DOHH2 (cell line): ENCODE measurements around the gene SLC2A10.

ENCODE experiments used
- H3F3A ChIP-seq: fragments of 200-600 bp; sonication (generic), shearing (Covaris generic); 2 replicates; pipeline ENCODE4 v1.6.0; 2016; ENCODE audit warnings: antibody characterized with exemption, mild to moderate bottlenecking; ENCODE audit not compliant: control insufficient read depth, insufficient read depth
- H3K27ac ChIP-seq: fragments of 200-600 bp; sonication (generic); 2 replicates; pipeline ENCODE4 v1.5.1; 2014; ENCODE audit warnings: low read depth, mild to moderate bottlenecking, low read length, moderate library complexity
- H3K27me3 ChIP-seq: fragments of 200-600 bp; sonication (generic); 2 replicates; pipeline ENCODE4 v1.6.1; 2014; ENCODE audit warnings: mild to moderate bottlenecking, low read length, mixed read lengths; ENCODE audit not compliant: control insufficient read depth
- H3K36me3 ChIP-seq: fragments of 200-600 bp; sonication (generic); 2 replicates; pipeline ENCODE4 v1.6.1; 2014; ENCODE audit warnings: mild to moderate bottlenecking, low read length, moderate library complexity, mixed read lengths; ENCODE audit not compliant: control insufficient read depth
- H3K4me1 ChIP-seq: fragments of 200-600 bp; sonication (generic); 2 replicates; pipeline ENCODE4 v1.6.1; 2014; ENCODE audit warnings: mild to moderate bottlenecking, low read length, mixed read lengths; ENCODE audit not compliant: control insufficient read depth
- H3K4me2 ChIP-seq: fragments of 200-600 bp; sonication (generic); 2 replicates; pipeline ENCODE4 v1.6.0; 2014; ENCODE audit warnings: mild to moderate bottlenecking, low read length, moderate library complexity
- H3K4me3 ChIP-seq: fragments of 200-600 bp; sonication (generic); 2 replicates; pipeline ENCODE4 v1.5.1; 2014; ENCODE audit warnings: mild to moderate bottlenecking, low read length, mixed read lengths
- H3K79me2 ChIP-seq: fragments of 200-600 bp; sonication (generic); 2 replicates; pipeline ENCODE4 v1.6.1; 2014; ENCODE audit warnings: mild to moderate bottlenecking, low read length, mixed read lengths; ENCODE audit not compliant: control insufficient read depth
- H3K9me2 ChIP-seq: fragments of 200-600 bp; sonication (generic); replicated peaks from 2 replicates; pipeline ENCODE4 v1.6.1; 2014; ENCODE audit warnings: mild to moderate bottlenecking, low read length, mixed read lengths; ENCODE audit not compliant: control insufficient read depth
- H3K9me3 ChIP-seq: fragments of 200-600 bp; sonication (generic); 2 replicates; pipeline ENCODE4 v1.6.1; 2014; ENCODE audit warnings: antibody characterized with exemption, low read length, mixed read lengths; ENCODE audit not compliant: control insufficient read depth, insufficient read depth
- H4K20me1 ChIP-seq: fragments of 200-600 bp; sonication (generic); 2 replicates; pipeline ENCODE4 v1.6.0; 2014; ENCODE audit warnings: low read depth, mild to moderate bottlenecking, antibody characterized with exemption, low read length, moderate library complexity; ENCODE audit not compliant: control insufficient read depth, insufficient read depth
- EZH2phosphoT487 ChIP-seq: fragments of 200-600 bp; sonication (generic); IDR thresholded peaks from 2 replicates; pipeline ENCODE4 v1.6.1; 2017; ENCODE audit warnings: borderline replicate concordance, mild to moderate bottlenecking, antibody characterized with exemption, low read length, moderate library complexity, mixed read lengths
- TF ChIP-seq, protein P1 (sequence below): fragments of 200-600 bp; sonication (generic); IDR thresholded peaks from one replicate; pipeline ENCODE4 v1.5.1; 2014; ENCODE audit warnings: antibody characterized with exemption, mild to moderate bottlenecking, low read depth, low read length; ENCODE audit not compliant: poor library complexity, severe bottlenecking

The SLC2A10 gene

DNA sequence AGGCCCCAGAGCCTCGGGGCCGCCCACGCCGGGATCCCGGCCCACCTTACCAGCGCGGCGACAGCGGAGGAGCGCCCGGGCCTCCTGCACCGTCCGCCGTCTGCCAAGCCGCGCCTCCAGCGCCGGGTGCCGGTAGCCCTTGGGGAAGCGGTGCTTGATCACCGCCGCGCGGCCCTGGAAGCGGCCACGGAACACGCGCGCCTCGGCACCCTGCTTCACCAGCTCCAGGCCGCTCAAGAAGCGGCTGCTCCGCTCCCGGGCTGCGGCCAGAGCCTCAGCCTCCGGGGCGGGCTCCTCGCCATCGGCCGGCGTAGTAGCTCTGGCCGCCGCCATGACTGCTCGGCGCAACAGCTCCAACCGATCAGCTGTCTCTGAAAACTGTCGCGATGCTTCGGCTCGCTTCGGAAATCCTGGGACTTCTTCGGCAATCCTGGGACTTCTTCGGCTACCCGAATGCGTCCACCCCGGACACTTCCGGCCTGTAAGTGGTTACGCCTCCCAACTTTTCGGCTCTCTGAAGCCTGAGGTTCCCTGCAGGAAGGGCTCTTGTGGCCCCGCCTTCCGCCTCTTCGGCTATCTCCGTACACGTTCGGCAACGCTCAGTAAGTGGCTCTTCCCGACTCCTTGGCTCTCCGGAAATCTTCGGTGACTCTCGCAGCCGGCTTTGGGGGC is 20.2 kb upstream of the SLC2A10 start, which contains the start of gene TP53RK:
TSS of gene TP53RK (minus strand) at position 363 of the 672 bp plus-strand sequence. CDS start at position 333, 30 bp downstream.
- TF ChIP-seq, protein P1, sequence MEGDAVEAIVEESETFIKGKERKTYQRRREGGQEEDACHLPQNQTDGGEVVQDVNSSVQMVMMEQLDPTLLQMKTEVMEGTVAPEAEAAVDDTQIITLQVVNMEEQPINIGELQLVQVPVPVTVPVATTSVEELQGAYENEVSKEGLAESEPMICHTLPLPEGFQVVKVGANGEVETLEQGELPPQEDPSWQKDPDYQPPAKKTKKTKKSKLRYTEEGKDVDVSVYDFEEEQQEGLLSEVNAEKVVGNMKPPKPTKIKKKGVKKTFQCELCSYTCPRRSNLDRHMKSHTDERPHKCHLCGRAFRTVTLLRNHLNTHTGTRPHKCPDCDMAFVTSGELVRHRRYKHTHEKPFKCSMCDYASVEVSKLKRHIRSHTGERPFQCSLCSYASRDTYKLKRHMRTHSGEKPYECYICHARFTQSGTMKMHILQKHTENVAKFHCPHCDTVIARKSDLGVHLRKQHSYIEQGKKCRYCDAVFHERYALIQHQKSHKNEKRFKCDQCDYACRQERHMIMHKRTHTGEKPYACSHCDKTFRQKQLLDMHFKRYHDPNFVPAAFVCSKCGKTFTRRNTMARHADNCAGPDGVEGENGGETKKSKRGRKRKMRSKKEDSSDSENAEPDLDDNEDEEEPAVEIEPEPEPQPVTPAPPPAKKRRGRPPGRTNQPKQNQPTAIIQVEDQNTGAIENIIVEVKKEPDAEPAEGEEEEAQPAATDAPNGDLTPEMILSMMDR: no peak
- TF ChIP-seq EZH2phosphoT487: no peak

DNA sequence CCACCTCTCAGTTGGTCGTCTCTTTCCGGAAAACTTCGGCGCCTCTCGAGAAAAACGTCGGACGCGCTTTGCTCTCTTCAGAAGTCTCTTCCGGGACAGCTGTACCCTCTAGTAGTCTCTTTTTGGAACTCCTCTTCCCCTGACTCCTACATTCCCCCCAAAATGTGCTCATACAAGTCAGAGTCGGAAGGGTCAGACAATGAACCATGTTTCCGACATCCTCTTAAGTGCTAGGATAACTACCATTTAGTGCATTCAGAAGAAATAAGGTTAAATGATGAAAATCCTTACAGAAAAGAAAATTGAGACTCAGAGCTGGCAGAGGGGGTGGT is 19.7 kb upstream of the SLC2A10 start:
- Histone ChIP-seq H3K79me2 (peaks cover 46% of the 10 kb centered on the region), H3K27ac (no peak overlapping the region), H3F3A (0 out of 2 replicates have a peak, but pooled peaks cover 4% of the 10 kb centered on the region), H3K4me2 (peak overlapping the region; percentile 78), H4K20me1 (peaks cover 22% of the 10 kb centered on the region; the same call in 1 of the 2 replicates), H3K4me1 (peaks cover 47% of the 10 kb centered on the region), H3K9me2 (no peaks in the 10 kb centered on the region), H3K27me3 (no peaks in the 10 kb centered on the region), H3K36me3 (peaks cover 41% of the 10 kb centered on the region), H3K4me3 (peak overlapping the region; percentile 79), H3K9me3 (no peaks in the 10 kb centered on the region)
- TF ChIP-seq EZH2phosphoT487: no peak
- TF ChIP-seq, protein P1: no peak

More for the DNA sequence above, 20.2 kb upstream of the SLC2A10 start, which contains the start of gene TP53RK:
- peak within 1 kb of the TSS; percentile 79 for H3K4me3 ChIP-seq
- peaks cover 51% of the 10 kb centered on the region for H3K79me2 ChIP-seq
- H3K9me3 ChIP-seq: no peaks in the 10 kb centered on the region
- 0 out of 2 replicates have a peak, but pooled peaks cover 4% of the 10 kb centered on the region for H3F3A ChIP-seq
- peak within 1 kb of the TSS; percentile 58 for H3K27ac ChIP-seq
- no peaks in the 10 kb centered on the region for H3K27me3 ChIP-seq
- H3K4me1 ChIP-seq: peaks cover 42% of the 10 kb centered on the region
- H3K9me2 ChIP-seq: no peaks in the 10 kb centered on the region
- H3K36me3 ChIP-seq: peaks cover 46% of the 10 kb centered on the region
- peaks cover 22% of the 10 kb centered on the region; the same call in 1 of the 2 replicates for H4K20me1 ChIP-seq
- peak within 1 kb of the TSS; percentile 78 for H3K4me2 ChIP-seq

DNA sequence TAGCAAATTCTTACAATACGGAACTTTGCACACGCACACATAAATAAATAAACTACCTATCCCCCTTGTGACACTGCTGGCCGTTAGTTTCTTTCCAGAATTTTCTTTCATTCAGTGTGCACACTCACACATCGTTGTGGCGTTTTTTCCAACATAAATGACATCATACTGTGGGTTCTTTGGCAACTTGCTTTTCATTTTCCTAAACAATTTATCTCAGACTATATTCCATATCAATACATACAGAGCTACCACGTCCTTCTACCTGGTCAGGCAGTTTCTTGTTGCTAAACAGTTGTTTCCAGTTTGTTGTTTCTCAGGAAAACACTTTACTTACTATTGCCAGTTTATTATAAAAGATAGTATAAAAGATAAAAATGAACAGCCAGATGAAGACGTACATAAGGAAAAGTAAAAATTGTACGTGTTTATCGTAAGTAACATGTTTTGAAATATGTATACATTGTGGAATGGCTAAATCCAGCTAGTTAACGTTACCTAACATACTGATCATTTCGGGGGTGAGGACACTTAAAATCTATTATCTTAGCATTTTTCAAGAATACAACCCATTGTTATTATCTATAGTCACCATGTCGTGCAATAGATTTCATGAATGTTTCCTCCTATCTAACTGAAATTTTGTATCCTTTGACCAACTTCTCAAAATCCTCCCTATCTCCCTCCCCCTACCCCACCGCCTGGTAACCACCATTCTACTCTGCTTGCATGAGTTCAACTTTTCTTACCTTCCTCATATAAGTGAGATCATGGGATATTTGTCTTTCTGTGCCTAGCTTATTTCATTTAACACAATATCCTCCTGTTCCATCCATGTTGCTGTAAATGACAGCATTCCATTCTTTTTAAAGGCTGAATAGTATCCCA is 19.0 kb upstream of the SLC2A10 start:
- H3F3A ChIP-seq: 0 out of 2 replicates have a peak, but pooled peaks cover 4% of the 10 kb centered on the region
- peaks cover 22% of the 10 kb centered on the region; the same call in 1 of the 2 replicates for H4K20me1 ChIP-seq
- no peaks in the 10 kb centered on the region for H3K27me3 ChIP-seq
- peaks cover 48% of the 10 kb centered on the region for H3K4me1 ChIP-seq
- peaks cover 34% of the 10 kb centered on the region for H3K36me3 ChIP-seq
- H3K27ac ChIP-seq: no peak overlapping the region
- peak overlapping the region; percentile 79 for H3K4me3 ChIP-seq
- peak overlapping the region; percentile 78 for H3K4me2 ChIP-seq
- H3K79me2 ChIP-seq: peaks cover 40% of the 10 kb centered on the region
- H3K9me2 ChIP-seq: no peaks in the 10 kb centered on the region
- TF ChIP-seq, protein P1: no peak
- TF ChIP-seq EZH2phosphoT487: no peak
- H3K9me3 ChIP-seq: no peaks in the 10 kb centered on the region
